WI38 (cell line): ENCODE data around the gene ANXA2.

Source experiments
- H3K4me3 ChIP-seq: 2 replicates; pipeline ENCODE4 v1.5.1; 2011; ENCODE audit warnings: low read depth, mild to moderate bottlenecking, control low read depth, low read length
- TF ChIP-seq, protein P1 (sequence below): IDR thresholded peaks from 2 replicates; pipeline ENCODE4 v1.5.1; 2012; ENCODE audit warnings: low read depth, mild to moderate bottlenecking, control low read depth, low read length

ANXA2 gene

GRCh38 chr15:60374628-60375081 is 23.1 kb downstream of the ANXA2 start:
- TF ChIP-seq, protein P1, sequence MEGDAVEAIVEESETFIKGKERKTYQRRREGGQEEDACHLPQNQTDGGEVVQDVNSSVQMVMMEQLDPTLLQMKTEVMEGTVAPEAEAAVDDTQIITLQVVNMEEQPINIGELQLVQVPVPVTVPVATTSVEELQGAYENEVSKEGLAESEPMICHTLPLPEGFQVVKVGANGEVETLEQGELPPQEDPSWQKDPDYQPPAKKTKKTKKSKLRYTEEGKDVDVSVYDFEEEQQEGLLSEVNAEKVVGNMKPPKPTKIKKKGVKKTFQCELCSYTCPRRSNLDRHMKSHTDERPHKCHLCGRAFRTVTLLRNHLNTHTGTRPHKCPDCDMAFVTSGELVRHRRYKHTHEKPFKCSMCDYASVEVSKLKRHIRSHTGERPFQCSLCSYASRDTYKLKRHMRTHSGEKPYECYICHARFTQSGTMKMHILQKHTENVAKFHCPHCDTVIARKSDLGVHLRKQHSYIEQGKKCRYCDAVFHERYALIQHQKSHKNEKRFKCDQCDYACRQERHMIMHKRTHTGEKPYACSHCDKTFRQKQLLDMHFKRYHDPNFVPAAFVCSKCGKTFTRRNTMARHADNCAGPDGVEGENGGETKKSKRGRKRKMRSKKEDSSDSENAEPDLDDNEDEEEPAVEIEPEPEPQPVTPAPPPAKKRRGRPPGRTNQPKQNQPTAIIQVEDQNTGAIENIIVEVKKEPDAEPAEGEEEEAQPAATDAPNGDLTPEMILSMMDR = no peak
- H3K4me3 ChIP-seq = no peak overlapping the region

GRCh38 chr15:60374209-60374608 is 23.6 kb downstream of the ANXA2 start:
- TF ChIP-seq, protein P1 = no peak
- H3K4me3 ChIP-seq = no peak overlapping the region

GRCh38 chr15:60373745-60374144 is 24.0 kb downstream of the ANXA2 start:
- H3K4me3 ChIP-seq = no peak overlapping the region
- TF ChIP-seq, protein P1 = no peak

GRCh38 chr15:60373327-60373726 is 24.5 kb downstream of the ANXA2 start:
- no peak overlapping the region for H3K4me3 ChIP-seq
- TF ChIP-seq, protein P1 = no peak

DNA sequence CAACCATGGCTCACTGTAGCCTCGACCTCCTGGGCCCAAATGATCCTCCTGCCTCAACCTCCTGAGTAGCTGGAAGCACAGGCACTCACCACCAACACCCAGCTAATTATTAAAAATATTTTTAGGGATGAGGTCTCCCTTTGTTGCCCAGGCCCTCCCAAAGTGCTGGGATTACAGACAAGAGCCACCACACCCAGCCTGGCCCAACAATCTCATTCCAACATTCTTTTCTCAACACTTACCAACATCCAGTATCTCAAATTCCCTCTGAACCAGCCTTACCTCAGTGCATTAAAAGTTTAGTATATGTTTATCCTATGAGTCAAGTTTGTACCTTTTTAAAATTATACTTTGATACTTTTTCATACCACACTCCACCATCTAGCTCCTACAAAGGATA is 25.0 kb downstream of the ANXA2 start:
- H3K4me3 ChIP-seq = no peak overlapping the region
- TF ChIP-seq, protein P1 = no peak

DNA sequence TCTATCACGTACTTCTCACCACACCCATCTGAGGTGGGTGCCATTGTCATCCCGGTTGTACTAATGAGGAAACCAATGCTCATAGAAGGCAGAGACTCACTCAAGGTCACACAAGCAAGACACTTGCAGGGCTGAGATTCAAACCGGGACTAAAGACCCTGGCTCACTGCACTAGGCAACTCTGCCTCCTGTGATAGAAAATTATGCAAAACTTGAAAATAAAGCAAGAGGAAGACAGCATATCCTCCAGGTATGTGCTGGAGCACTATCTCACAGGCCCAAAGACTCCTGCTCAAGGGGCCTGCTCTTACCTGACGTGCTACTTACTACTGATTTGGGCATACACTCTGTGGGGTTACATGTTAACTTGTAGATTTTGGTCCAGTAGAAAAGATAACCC is 25.6 kb downstream of the ANXA2 start:
- TF ChIP-seq, protein P1 = no peak
- no peak overlapping the region for H3K4me3 ChIP-seq

DNA sequence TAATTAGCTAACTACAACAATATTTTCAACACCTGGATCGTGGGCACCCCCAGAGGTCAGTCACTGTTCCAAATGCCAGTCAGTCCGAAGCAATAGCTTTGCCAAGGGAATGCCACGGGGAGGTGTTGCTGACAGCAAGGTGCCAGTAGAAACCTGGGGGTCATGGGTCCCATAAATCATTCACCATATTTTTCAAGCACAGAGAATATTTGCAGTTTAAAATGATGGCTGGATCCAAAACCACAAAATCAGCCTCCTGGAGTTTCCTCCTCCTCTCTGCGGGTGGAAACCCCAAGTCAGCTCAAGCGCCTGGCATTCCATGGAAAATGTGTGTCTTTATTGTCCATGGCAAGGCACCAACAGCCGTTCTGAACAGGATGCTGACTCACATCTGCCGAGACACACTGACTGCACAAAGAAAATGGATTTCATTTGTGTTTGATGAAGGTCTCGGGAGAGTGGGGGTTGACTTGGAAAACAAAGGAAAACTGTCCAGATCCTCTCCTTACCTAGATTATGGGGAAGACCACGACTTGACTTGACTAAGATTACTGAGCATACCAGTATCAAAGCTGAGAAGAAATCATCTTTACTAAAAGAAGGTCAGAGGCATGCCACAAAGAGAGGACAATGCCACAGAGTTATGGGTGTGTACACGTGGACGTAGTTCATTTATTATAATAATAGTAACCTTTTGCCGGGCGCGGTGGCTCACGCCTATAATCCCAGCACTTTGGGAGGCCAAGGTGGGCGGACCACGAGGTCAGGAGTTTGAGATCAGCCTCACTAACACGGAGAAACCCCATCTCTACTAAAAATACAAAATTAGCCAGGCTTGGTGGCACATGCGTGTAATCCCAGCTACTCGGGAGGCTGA is 26.4 kb downstream of the ANXA2 start:
- H3K4me3 ChIP-seq = peak overlapping the region; percentile 32; the same call in 1 of the 2 replicates
- TF ChIP-seq, protein P1 = no peak
